HepG2 (cell line): Measurements from ENCODE around the gene ADRM1. TPM values are rescaled to one million over a fixed set of nuclear protein-coding genes. Genes with fewer than 3 reads are reported as not detected.
A peak's percentile ranks its signal among the peaks of the same experiment; 100 is the strongest.

ENCODE experiments used
- HNF4G ChIP-seq, 2 experiments: sonication (generic) in 1 of 2; formaldehyde crosslinking in 1 of 2; IDR thresholded peaks; 2 replicates each; pipeline versions ENCODE4 v1.4.0 to v1.6.1; 2011 to 2020; ENCODE audit warnings: borderline replicate concordance in 2 of 2, low read depth in 2 of 2, mild to moderate bottlenecking in 2 of 2, low read length in 1 of 2, missing genetic modification reagents in 1 of 2, moderate library complexity in 1 of 2
- IKZF1 ChIP-seq: fragments of 450-650 bp; IDR thresholded peaks from 2 replicates; pipeline ENCODE4 v1.7.1; 2016
- YEATS4 ChIP-seq: sonication (generic); formaldehyde crosslinking; IDR thresholded peaks from 2 replicates; pipeline ENCODE4 v1.4.0; 2020; ENCODE audit warnings: missing genetic modification reagents, borderline replicate concordance
- polyA plus RNA-seq, 8 experiments: library from polyadenylated mRNA; depleted of rRNA in 3 of 8; stranded (reverse) in 7 of 8; unstranded in 1 of 8; fragments of >200 nt; fragmentation: Illumina TruSeq in 4 of 8; extraction: Trizol in 4 of 8; gene quantifications; 2 replicates each; pipeline versions ENCODE4 v1.2.1 to v1.2.3, GENCODE V29; 2011 to 2016; ENCODE audit warnings: low read depth in 4 of 8, missing spikeins in 1 of 8, mixed read lengths in 1 of 8; ENCODE audit not compliant: insufficient read depth in 1 of 8
- total RNA-seq, 5 experiments: library from RNA; depleted of rRNA; stranded (reverse); fragments of >200 nt; fragmentation: Illumina TruSeq; extraction: Trizol; gene quantifications; 2 replicates each; pipeline ENCODE4 v1.2.3, GENCODE V29; 2016; ENCODE audit warnings: low read depth in 1 of 5
- TF ChIP-seq, protein P1 (sequence below): sonication (generic); formaldehyde crosslinking; IDR thresholded peaks from 2 replicates; pipeline ENCODE4 v1.5.0; 2020; ENCODE audit warnings: mild to moderate bottlenecking, missing genetic modification reagents, borderline replicate concordance
- TF ChIP-seq, protein P2 (sequence below): IDR thresholded peaks from 2 replicates; pipeline ENCODE4 v1.6.1; 2016; ENCODE audit warnings: mild to moderate bottlenecking, missing biosample characterization, missing genetic modification reagents
- TF ChIP-seq, protein P3 (sequence below): sonication (generic); formaldehyde crosslinking; IDR thresholded peaks from 2 replicates; pipeline ENCODE4 v1.4.0; 2020; ENCODE audit warnings: missing genetic modification reagents
- TF ChIP-seq, protein P4 (sequence below): sonication (generic); formaldehyde crosslinking; conservative IDR thresholded peaks from 2 replicates; pipeline ENCODE4 v1.8.0; 2022; ENCODE audit warnings: low read depth, missing genetic modification reagents
- TF ChIP-seq, protein P5 (sequence below): sonication (generic); formaldehyde crosslinking; IDR thresholded peaks from 2 replicates; pipeline ENCODE4 v1.4.0; 2020; ENCODE audit warnings: missing genetic modification reagents, borderline replicate concordance
- TF ChIP-seq, protein P6 (sequence below): IDR thresholded peaks from 2 replicates; pipeline ENCODE4 v1.6.1; 2016

ADRM1 gene
- total and polyA plus RNA-seq, 2 of the 13 experiments (the other 11 are each of a cell fraction or from before 2014, with no cell fraction given) = 92.9 to 154 TPM

DNA sequence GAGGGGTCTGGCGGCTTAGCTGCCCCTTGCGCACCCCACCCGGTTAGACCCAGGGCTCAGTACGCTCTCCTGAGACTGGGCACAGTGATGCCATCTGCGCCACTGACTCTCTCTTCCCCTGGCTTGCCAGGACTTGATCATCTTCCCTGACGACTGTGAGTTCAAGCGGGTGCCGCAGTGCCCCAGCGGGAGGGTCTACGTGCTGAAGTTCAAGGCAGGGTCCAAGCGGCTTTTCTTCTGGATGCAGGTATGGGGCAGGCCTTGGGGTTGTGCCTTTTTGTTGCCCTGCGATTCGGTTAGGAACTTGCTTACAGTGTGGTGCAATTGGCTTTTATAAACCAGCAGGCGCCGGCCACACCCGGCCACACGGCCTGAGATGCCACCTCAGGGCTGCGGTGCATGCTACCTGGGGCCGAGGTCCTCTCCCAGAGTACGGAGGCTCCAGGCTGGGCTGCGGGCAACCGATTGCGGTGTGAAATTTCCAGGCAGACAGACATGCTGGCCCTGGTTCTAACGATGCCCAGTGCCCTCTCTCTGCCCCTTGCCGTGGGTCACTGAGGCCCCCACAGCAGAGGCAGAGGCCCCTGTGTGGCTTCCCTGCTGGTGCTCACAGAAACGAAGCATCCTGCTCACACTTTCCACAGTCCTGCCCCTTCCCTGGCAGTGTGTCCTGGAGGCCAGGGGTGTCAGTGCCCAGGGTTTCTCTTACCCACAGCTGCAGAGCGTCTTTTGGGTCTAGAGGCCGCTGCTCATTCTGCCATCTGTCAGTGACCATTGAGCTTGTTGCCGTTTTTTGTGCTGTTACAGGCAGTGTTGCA lies 1.7 kb downstream of the ADRM1 start (continued):
- TF ChIP-seq, protein P1, sequence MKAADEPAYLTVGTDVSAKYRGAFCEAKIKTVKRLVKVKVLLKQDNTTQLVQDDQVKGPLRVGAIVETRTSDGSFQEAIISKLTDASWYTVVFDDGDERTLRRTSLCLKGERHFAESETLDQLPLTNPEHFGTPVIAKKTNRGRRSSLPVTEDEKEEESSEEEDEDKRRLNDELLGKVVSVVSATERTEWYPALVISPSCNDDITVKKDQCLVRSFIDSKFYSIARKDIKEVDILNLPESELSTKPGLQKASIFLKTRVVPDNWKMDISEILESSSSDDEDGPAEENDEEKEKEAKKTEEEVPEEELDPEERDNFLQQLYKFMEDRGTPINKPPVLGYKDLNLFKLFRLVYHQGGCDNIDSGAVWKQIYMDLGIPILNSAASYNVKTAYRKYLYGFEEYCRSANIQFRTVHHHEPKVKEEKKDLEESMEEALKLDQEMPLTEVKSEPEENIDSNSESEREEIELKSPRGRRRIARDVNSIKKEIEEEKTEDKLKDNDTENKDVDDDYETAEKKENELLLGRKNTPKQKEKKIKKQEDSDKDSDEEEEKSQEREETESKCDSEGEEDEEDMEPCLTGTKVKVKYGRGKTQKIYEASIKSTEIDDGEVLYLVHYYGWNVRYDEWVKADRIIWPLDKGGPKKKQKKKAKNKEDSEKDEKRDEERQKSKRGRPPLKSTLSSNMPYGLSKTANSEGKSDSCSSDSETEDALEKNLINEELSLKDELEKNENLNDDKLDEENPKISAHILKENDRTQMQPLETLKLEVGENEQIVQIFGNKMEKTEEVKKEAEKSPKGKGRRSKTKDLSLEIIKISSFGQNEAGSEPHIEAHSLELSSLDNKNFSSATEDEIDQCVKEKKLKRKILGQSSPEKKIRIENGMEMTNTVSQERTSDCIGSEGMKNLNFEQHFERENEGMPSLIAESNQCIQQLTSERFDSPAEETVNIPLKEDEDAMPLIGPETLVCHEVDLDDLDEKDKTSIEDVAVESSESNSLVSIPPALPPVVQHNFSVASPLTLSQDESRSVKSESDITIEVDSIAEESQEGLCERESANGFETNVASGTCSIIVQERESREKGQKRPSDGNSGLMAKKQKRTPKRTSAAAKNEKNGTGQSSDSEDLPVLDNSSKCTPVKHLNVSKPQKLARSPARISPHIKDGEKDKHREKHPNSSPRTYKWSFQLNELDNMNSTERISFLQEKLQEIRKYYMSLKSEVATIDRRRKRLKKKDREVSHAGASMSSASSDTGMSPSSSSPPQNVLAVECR (CRISPR knock-in tag) = no peak
- TF ChIP-seq, protein P2, sequence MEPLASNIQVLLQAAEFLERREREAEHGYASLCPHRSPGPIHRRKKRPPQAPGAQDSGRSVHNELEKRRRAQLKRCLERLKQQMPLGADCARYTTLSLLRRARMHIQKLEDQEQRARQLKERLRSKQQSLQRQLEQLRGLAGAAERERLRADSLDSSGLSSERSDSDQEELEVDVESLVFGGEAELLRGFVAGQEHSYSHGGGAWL = no peak
- TF ChIP-seq YEATS4 (CRISPR knock-in tag) = no peak
- TF ChIP-seq, protein P3, sequence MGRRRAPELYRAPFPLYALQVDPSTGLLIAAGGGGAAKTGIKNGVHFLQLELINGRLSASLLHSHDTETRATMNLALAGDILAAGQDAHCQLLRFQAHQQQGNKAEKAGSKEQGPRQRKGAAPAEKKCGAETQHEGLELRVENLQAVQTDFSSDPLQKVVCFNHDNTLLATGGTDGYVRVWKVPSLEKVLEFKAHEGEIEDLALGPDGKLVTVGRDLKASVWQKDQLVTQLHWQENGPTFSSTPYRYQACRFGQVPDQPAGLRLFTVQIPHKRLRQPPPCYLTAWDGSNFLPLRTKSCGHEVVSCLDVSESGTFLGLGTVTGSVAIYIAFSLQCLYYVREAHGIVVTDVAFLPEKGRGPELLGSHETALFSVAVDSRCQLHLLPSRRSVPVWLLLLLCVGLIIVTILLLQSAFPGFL (CRISPR knock-in tag) = peak; percentile 88; the same call in 1 of the 2 replicates
- TF ChIP-seq, protein P4, sequence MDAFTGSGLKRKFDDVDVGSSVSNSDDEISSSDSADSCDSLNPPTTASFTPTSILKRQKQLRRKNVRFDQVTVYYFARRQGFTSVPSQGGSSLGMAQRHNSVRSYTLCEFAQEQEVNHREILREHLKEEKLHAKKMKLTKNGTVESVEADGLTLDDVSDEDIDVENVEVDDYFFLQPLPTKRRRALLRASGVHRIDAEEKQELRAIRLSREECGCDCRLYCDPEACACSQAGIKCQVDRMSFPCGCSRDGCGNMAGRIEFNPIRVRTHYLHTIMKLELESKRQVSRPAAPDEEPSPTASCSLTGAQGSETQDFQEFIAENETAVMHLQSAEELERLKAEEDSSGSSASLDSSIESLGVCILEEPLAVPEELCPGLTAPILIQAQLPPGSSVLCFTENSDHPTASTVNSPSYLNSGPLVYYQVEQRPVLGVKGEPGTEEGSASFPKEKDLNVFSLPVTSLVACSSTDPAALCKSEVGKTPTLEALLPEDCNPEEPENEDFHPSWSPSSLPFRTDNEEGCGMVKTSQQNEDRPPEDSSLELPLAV (CRISPR knock-in tag) = no peak
- TF ChIP-seq IKZF1 = no peak
- TF ChIP-seq, protein P5, sequence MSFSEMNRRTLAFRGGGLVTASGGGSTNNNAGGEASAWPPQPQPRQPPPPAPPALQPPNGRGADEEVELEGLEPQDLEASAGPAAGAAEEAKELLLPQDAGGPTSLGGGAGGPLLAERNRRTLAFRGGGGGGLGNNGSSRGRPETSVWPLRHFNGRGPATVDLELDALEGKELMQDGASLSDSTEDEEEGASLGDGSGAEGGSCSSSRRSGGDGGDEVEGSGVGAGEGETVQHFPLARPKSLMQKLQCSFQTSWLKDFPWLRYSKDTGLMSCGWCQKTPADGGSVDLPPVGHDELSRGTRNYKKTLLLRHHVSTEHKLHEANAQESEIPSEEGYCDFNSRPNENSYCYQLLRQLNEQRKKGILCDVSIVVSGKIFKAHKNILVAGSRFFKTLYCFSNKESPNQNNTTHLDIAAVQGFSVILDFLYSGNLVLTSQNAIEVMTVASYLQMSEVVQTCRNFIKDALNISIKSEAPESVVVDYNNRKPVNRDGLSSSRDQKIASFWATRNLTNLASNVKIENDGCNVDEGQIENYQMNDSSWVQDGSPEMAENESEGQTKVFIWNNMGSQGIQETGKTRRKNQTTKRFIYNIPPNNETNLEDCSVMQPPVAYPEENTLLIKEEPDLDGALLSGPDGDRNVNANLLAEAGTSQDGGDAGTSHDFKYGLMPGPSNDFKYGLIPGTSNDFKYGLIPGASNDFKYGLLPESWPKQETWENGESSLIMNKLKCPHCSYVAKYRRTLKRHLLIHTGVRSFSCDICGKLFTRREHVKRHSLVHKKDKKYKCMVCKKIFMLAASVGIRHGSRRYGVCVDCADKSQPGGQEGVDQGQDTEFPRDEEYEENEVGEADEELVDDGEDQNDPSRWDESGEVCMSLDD (CRISPR knock-in tag) = no peak
- no peak for TF ChIP-seq HNF4G (IDR thresholded peaks at IDR 0.05; ENCODE audit: borderline replicate concordance, low read depth, low read length)
- TF ChIP-seq HNF4G (CRISPR knock-in tag; IDR thresholded peaks at IDR 0.05; ENCODE audit: borderline replicate concordance, low read depth) = no peak
- TF ChIP-seq, protein P6, sequence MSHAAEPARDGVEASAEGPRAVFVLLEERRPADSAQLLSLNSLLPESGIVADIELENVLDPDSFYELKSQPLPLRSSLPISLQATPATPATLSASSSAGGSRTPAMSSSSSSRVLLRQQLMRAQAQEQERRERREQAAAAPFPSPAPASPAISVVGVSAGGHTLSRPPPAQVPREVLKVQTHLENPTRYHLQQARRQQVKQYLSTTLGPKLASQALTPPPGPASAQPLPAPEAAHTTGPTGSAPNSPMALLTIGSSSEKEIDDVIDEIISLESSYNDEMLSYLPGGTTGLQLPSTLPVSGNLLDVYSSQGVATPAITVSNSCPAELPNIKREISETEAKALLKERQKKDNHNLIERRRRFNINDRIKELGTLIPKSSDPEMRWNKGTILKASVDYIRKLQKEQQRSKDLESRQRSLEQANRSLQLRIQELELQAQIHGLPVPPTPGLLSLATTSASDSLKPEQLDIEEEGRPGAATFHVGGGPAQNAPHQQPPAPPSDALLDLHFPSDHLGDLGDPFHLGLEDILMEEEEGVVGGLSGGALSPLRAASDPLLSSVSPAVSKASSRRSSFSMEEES (CRISPR knock-in tag) = no peak
